ENCODE results near the gene KCTD5. TPM values are rescaled to one million over a fixed set of nuclear protein-coding genes. Genes with fewer than 3 reads are reported as not detected.

KCTD5 gene
- total and polyA plus RNA-seq, 4 donors, result 17.1 to 31.8 (median 24.7) TPM

DNA sequence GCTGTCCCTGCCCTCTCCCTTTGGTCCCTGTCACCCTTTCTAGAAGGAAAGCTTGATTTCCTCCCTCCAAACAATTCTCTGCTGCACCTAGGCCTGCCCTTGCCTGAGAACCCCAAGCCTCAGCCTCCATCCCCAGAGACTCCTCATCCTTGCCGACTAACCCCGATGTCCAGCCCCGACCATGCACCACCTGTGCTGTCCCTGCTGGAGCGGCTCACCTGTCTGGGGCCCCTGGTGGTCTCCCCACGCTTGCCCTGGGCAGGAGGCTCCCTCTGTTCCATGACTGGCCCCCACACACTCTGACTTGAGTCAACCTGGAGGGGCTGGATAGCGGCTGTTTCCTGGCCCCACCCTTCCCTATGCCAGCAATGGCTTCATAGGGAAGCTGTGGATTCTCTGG is 58.2 kb downstream of the KCTD5 start:
- DNase-seq, result no peak
- H3K27me3 ChIP-seq (ENCODE audit: control insufficient read depth in 3 of 3, insufficient read depth in 3 of 3, low read length in 2 of 3), result no peaks in the 10 kb centered on the region
- H3K36me3 ChIP-seq (ENCODE audit: control insufficient read depth in 4 of 4, insufficient read depth in 4 of 4, low read length in 4 of 4), result no peaks in the 10 kb centered on the region
- no peak for ATAC-seq (ENCODE audit: insufficient read depth, low FRiP score)
- H3K4me1 ChIP-seq (ENCODE audit: control insufficient read depth in 5 of 5, insufficient read depth in 5 of 5, low read length in 5 of 5), result no peaks in the 10 kb centered on the region
- WGBS, 2 donors, result 91 to 92% methylated on average over 6 of the region's 6 CpGs
- no peak overlapping the region for H3K9ac ChIP-seq (ENCODE audit: insufficient read depth in 1 of 2, low read length in 2 of 2)
- TF ChIP-seq, protein P1, sequence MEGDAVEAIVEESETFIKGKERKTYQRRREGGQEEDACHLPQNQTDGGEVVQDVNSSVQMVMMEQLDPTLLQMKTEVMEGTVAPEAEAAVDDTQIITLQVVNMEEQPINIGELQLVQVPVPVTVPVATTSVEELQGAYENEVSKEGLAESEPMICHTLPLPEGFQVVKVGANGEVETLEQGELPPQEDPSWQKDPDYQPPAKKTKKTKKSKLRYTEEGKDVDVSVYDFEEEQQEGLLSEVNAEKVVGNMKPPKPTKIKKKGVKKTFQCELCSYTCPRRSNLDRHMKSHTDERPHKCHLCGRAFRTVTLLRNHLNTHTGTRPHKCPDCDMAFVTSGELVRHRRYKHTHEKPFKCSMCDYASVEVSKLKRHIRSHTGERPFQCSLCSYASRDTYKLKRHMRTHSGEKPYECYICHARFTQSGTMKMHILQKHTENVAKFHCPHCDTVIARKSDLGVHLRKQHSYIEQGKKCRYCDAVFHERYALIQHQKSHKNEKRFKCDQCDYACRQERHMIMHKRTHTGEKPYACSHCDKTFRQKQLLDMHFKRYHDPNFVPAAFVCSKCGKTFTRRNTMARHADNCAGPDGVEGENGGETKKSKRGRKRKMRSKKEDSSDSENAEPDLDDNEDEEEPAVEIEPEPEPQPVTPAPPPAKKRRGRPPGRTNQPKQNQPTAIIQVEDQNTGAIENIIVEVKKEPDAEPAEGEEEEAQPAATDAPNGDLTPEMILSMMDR (IDR thresholded peaks at IDR 0.05; ENCODE audit: control extremely low read depth, extremely low read depth), result no peak
- no peaks in the 10 kb centered on the region for H3K9me3 ChIP-seq (ENCODE audit: control insufficient read depth in 4 of 4, insufficient read depth in 3 of 4, low read length in 3 of 4)
- no peak overlapping the region for H3K27ac ChIP-seq (ENCODE audit: low read depth in 1 of 2, low read length in 1 of 2)
- H3K4me3 ChIP-seq, result no peak overlapping the region

DNA sequence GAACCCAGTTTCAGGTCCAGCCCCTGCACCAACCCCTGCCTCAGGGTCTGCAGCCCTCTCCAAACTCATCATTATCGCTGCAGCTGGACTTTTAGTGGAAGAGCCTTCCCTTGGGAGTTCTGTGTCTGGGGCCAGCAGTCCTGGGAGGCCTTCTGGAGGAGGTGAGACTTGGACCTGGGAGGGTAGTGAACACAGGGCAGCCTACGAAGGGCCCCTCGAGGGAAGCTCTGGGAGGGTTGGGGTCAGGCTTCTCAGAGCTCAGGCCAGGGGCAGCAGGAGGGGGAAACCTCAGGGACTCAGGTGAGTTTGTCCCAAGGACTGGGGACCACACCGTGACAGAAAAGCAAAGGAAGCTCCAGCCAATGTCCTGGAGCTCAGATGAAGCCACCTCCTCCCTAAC is 58.8 kb downstream of the KCTD5 start:
- 90 to 94% methylated on average over 4 of the region's 4 CpGs for WGBS, 2 donors
- no peak for DNase-seq
- Histone ChIP-seq H3K4me3 (no peak overlapping the region), H3K9ac (ENCODE audit: insufficient read depth in 1 of 2, low read length in 2 of 2) (no peak overlapping the region), H3K4me1 (ENCODE audit: control insufficient read depth in 5 of 5, insufficient read depth in 5 of 5, low read length in 5 of 5) (no peaks in the 10 kb centered on the region), H3K36me3 (ENCODE audit: control insufficient read depth in 4 of 4, insufficient read depth in 4 of 4, low read length in 4 of 4) (no peaks in the 10 kb centered on the region), H3K27me3 (ENCODE audit: control insufficient read depth in 3 of 3, insufficient read depth in 3 of 3, low read length in 2 of 3) (no peaks in the 10 kb centered on the region), H3K27ac (ENCODE audit: low read depth in 1 of 2, low read length in 1 of 2) (no peak overlapping the region), H3K9me3 (ENCODE audit: control insufficient read depth in 4 of 4, insufficient read depth in 3 of 4, low read length in 3 of 4) (no peaks in the 10 kb centered on the region)
- TF ChIP-seq, protein P1 (IDR thresholded peaks at IDR 0.05; ENCODE audit: control extremely low read depth, extremely low read depth), result no peak
- ATAC-seq (ENCODE audit: insufficient read depth, low FRiP score), result no peak

DNA sequence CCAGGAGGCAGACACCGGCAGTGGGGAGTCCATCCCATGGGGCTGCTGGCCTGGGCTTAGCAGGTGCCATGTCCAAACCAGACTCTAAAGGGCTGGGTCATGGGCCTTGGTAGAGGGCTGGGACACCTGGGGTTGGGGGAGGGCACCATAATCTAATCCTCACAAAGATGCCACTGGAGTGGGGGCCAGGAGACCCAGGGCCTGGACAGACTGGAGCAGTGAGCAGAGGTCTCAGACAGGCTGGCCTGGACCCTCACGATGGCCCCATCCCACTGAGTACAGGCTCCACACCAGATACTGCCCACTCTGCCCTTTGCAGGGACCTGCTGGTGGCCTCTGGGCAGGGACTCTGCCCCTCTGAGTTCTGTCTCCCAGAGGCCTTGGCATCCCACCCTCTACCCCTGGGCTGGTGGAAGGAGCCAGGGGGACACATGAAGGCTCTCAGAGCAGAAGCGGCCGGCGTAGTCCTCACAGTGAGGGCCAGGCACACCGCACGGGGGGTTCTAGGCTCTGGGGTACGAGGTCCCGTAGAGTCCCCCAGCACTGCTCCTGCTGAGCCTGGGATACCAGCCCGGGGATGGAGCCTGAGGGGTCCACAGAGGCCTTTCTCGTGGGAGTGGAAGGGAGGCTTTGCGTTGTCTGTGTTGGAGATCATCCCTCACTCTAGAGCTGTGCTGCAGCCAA is 60.1 kb downstream of the KCTD5 start:
- no peak overlapping the region for H3K27ac ChIP-seq (ENCODE audit: low read depth in 1 of 2, low read length in 1 of 2)
- no peak overlapping the region for H3K9ac ChIP-seq (ENCODE audit: insufficient read depth in 1 of 2, low read length in 2 of 2)
- H3K36me3 ChIP-seq (ENCODE audit: control insufficient read depth in 4 of 4, insufficient read depth in 4 of 4, low read length in 4 of 4), result no peaks in the 10 kb centered on the region
- DNase-seq, result no peak
- no peaks in the 10 kb centered on the region for H3K9me3 ChIP-seq (ENCODE audit: control insufficient read depth in 4 of 4, insufficient read depth in 3 of 4, low read length in 3 of 4)
- 95 to 96% methylated on average over 12 of the region's 12 CpGs for WGBS, 2 donors
- no peak overlapping the region for H3K4me3 ChIP-seq
- no peak for ATAC-seq (ENCODE audit: insufficient read depth, low FRiP score)
- no peaks in the 10 kb centered on the region for H3K27me3 ChIP-seq (ENCODE audit: control insufficient read depth in 3 of 3, insufficient read depth in 3 of 3, low read length in 2 of 3)
- TF ChIP-seq, protein P1 (IDR thresholded peaks at IDR 0.05; ENCODE audit: control extremely low read depth, extremely low read depth), result no peak
- H3K4me1 ChIP-seq (ENCODE audit: control insufficient read depth in 5 of 5, insufficient read depth in 5 of 5, low read length in 5 of 5), result no peaks in the 10 kb centered on the region

All from lung (tissue), 12 donors.